SK-N-SH (cell line): Measurements from ENCODE around the gene ME3. TPM values are rescaled to one million over a fixed set of nuclear protein-coding genes. Genes with fewer than 3 reads are reported as not detected.

Source experiments
- ELF1 ChIP-seq: IDR thresholded peaks from 2 replicates; pipeline ENCODE4 v1.4.0; 2012
- EZH2phosphoT487 ChIP-seq: fragments of 200-600 bp; sonication (generic); IDR thresholded peaks from 2 replicates; pipeline ENCODE4 v1.6.1; 2017; ENCODE audit warnings: low read depth, mixed run types, mild to moderate bottlenecking, antibody characterized with exemption, moderate library complexity, borderline replicate concordance
- FOXJ3 ChIP-seq: sonication (generic); formaldehyde crosslinking; IDR thresholded peaks from 2 replicates; pipeline ENCODE4 v1.5.1; 2020; ENCODE audit warnings: mild to moderate bottlenecking, missing genetic modification reagents
- GABPA ChIP-seq: IDR thresholded peaks from 2 replicates; pipeline ENCODE4 v1.4.0; 2012; ENCODE audit warnings: low read depth, mild to moderate bottlenecking
- IRF3 ChIP-seq: fragments of 150-350 bp; IDR thresholded peaks from 2 replicates; pipeline ENCODE4 v1.6.1; 2016; ENCODE audit warnings: mild to moderate bottlenecking, low read depth, low read length
- MAX ChIP-seq: IDR thresholded peaks from 2 replicates; pipeline ENCODE4 v1.4.0; 2012; ENCODE audit warnings: low read depth
- MEF2A ChIP-seq: IDR thresholded peaks from 2 replicates; pipeline ENCODE4 v1.4.0; 2012; ENCODE audit warnings: low read depth, borderline replicate concordance
- MXI1 ChIP-seq: IDR thresholded peaks from 2 replicates; pipeline ENCODE4 v1.6.1; 2012; ENCODE audit warnings: mild to moderate bottlenecking, low read depth, low read length, improper control_type of control experiment
- NFIC ChIP-seq: IDR thresholded peaks from 2 replicates; pipeline ENCODE4 v1.4.0; 2012; ENCODE audit warnings: borderline replicate concordance
- NRF1 ChIP-seq: IDR thresholded peaks from 2 replicates; pipeline ENCODE4 v1.6.1; 2012; ENCODE audit warnings: low read depth, mild to moderate bottlenecking, low read length
- POLR2AphosphoS5 ChIP-seq: IDR thresholded peaks from 2 replicates; pipeline ENCODE4 v1.6.1; 2012; ENCODE audit warnings: low read depth, low read length
- REST ChIP-seq: IDR thresholded peaks from 2 replicates; pipeline ENCODE4 v1.6.1; 2012; ENCODE audit warnings: mild to moderate bottlenecking, low read depth, low read length, moderate library complexity
- SIN3A ChIP-seq: IDR thresholded peaks from 2 replicates; pipeline ENCODE4 v1.6.1; 2012; ENCODE audit warnings: low read depth, mild to moderate bottlenecking, low read length, moderate library complexity, borderline replicate concordance
- TAF1 ChIP-seq: IDR thresholded peaks from 2 replicates; pipeline ENCODE4 v1.6.1; 2012; ENCODE audit warnings: low read depth, mild to moderate bottlenecking, low read length, moderate library complexity, borderline replicate concordance
- TCF12 ChIP-seq: IDR thresholded peaks from 2 replicates; pipeline ENCODE4 v1.4.0; 2012
- ZBTB33 ChIP-seq: IDR thresholded peaks from 2 replicates; pipeline ENCODE4 v1.4.0; 2012; ENCODE audit warnings: low read depth, borderline replicate concordance
- polyA plus RNA-seq, 3 experiments: library from polyadenylated mRNA; depleted of rRNA; stranded (reverse); fragments of >200 nt; gene quantifications; 2 replicates each; pipeline ENCODE4 v1.2.3, GENCODE V29; 2012

ME3 gene
- polyA plus RNA-seq, 1 of the 3 experiments (the other 2 are of a cell fraction) = 22.0 TPM

- TF ChIP-seq MEF2A (no peak), IRF3 (no peak), TAF1 (no peak), POLR2AphosphoS5 (no peak), FOXJ3 (CRISPR knock-in tag) (no peak), SIN3A (no peak), NFIC (peak; percentile 80), GABPA (no peak), MXI1 (no peak), EZH2phosphoT487 (no peak), ZBTB33 (no peak), MAX (no peak), ELF1 (no peak), REST (no peak), NRF1 (no peak), TCF12 (peak; percentile 39)
Observed at GRCh38 chr11:86608251-86608799, 64.1 kb downstream of the ME3 start (continued).
